GDM1 (cell line): ENCODE results near the gene KRT6A.
"Not testable (repeated sequence)": the region's sequence is repeated elsewhere in the genome, so short reads cannot be mapped to it uniquely, and the experiment has no call there.

Source experiments
- DNase-seq: peaks from one replicate; lab custom pipeline; 2025; lab: John Stamatoyannopoulos, UW

The KRT6A gene

DNA sequence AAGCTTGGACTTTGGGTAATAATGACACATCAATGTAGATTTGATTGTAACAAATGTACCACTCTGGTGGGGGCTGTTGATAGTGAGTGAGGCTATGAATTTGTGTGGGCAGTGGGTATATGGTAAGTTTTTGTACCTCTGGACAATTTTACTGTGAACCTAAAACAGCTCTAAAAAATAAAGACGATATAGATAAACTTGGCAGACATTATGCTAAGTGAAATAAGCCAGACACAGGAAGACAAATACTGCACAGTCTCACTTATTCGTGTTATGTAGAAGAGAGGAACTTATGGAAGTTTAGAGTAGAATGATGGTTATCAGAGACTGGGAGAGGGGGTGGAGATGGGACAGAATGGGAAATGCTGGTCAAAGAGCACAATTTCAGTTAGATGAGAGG lies 28.2 kb downstream of the KRT6A start:
- no peak for DNase-seq

DNA sequence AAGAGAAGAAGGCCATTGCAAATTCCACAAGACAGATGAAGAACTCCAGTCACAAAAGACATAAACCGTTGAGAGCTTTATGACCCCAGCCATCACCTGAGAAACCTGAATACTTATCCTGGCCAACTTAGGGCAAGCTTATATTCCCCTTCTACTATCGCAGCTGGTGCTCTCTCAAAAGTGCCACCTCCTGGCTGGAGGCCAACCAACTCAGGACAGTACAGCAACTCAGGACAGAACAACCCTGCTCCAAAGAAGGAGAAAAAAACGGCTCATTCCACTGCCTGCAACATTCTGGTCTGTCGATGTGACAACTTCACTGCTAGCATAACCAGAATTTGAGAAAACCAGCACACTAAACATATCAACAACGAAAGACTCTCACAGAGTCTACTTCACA lies 31.4 kb downstream of the KRT6A start:
- no peak for DNase-seq

DNA sequence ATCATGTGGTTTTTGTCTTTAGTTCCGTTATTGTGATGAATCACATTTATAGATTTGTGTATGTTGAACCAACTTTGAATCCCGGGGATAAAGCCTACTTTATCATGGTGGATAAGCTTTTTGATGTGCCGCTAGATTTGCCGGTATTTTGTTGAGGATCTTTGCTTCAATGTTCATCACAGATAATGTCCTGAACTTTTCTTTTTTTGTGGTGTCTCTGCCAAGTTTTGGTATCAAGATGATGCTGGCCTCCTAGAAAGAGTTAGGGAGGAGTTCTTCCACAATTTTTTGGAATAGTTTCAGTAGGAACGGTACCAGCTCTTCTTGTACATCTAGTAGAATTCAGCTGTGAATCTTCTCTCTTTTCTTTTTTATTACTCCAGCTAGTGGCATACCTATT lies 34.2 kb downstream of the KRT6A start:
- DNase-seq = no peak

DNA sequence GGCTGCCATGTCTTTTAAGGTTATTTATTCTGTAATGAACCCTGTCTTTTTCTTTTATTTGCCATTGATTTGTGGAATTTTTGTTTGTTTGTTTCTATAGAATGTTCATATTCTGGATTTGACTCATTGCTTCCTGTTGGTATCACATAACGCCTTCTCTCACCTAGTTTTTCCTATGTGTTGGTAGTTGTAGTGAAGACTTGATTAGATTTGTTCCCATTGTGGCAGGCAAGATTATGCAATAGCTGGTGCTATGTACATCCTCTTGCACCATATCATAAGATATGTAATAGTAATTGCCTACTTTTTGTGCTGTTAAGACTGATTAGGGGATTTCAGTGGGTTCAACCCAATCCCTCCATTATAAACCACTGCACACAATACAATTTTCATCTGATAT lies 37.2 kb downstream of the KRT6A start:
- no peak for DNase-seq

DNA sequence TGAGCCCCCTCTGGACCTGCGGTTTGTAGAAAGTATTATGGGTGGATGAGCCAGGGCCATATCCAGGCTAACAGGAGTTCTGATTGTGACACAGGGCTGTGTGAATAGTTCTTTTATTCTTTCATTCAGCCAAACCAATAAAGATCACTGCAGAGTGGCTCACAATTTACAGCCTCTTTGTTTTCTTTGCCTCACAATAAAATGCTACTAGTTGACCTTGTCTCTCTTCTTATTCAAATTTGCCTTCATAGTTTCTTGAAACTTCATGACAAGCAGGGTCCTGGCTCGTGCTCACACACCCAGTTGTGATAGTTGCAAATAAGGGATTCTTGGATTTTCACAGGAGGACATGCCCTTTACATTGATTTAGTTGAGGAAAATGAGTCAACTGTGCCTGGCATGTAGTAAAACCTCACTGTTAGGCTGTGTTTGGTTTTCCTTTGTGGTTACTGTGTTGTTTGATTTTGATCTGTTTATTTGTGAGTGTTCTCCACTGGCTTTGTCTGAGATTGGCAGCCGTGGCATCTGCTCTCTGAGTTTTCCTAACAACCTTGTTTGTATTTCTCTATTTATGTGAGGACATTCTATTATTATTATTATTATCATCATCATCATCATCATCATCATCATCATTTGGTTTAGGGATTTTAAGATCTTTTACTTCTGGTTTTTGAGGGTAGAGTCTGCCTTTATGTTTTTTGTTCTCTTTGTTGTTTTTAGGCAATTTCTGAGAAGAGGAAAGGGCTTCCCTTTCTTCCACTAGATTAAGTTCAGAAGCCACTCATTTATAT lies 38.5 kb downstream of the KRT6A start:
- DNase-seq = no peak

DNA sequence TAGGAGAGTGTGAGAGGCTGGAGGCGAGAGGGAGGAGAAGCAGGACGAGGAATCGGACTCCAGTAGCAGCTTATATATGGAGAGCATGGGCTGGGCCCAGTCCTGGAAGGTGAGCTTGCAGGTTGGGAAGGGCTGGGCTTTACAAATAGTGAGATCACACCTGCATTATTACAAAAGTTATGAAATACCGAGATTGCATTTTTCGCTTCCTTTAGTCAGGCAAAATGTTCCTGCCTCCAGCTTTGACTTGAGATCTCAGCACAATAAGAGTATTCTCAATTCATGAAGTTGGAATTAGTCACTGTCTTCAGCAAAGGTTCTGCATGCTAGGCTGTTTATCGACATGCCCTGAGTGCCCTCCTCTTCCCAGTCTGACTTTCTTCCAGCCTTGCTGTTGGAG lies 41.0 kb downstream of the KRT6A start, which contains the start of gene KRT6B:
TSS of gene KRT6B (minus strand) at position 46 of the 400 bp plus-strand sequence. CDS start 68 bp downstream, outside the sequence.
- DNase-seq = no peak

DNA sequence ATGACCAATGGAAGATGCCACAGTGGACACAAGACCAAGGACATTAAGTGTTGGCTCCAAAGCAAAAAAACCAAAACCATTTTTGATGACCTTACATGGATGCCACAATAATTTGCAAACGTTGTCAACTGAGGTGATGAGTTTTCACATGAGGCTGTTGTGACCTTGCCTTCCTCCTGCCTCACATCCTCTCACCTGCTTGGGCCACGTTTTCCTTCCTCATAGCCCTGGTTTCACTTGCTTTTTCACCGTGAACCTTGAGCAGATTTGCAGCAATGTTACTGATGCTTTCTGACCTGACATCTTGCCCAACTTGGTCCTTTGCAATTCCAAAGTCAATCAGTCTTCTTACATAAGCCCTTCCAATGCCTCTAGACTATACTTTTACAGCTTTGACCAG lies 44.8 kb downstream of the KRT6A start:
- no peak for DNase-seq

DNA sequence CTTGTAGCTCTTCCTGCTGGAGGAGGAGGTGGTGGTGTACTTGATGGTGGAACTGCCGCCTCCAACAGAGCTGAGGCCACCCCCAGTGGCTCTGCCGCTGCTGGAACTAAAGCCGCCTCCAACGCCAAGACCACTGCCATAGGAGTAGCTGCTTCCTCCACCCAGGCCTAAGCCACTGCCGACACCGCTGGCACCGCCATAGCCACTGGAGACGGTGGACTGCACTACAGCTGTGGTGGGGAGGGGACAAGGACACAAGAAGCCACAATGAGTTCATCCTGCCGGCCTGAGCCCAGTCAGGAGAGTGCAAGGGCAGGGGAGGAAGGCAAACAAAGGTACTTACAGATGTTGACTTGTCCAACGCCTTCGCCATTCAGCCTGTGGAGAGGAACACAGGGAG lies 45.9 kb downstream of the KRT6A start:
- DNase-seq = not testable (repeated sequence)

DNA sequence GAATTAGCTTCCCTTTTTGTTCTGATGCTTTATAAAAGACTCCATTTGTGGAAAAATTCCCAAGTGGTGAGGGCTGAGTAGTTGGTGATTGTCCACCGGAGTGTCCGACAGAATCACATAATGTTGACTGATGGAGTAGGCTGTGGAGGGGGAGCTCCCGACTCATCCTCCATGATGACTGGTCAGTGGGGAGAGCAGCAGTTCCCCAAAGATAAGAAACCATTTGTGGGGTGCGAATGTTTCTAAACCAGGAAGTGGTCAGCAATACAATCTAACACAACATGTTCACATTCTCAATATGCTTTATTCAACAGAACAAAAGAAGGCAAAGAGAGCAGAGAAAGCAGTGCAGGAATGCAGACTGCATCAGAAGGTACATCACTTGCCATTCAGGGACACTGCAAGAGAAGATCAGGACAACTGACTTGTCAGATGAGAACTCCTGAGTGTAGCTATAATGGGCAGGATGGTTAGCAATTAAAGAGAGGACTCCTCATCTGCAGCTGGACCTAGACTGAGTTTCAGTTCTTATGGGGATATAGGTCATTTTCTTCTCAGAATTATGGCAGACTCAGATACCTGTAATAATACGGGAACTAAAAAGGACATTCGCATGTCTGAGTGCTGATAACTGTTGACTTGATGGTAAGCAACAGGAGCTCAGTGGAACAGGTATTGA lies 46.6 kb downstream of the KRT6A start:
- DNase-seq = no peak

DNA sequence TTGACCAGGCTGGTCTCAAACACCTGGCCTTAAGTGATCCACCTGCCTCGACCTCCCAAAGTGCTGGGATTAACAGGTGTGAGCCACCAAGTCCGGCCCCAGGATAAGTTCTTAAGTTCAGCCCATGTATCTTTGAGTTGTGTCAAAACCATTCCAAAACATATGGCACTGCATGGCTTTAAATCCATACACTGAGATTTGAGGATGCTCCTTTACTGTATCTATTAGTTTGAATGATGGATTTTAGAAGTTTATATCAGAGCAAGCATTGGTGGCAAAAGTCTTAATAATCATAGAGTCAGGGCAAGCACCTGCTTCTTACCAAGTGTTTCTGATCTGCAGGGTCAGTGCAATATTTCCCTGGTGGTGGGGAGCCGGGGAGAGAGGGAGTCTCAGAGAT lies 47.2 kb downstream of the KRT6A start:
- DNase-seq = no peak

DNA sequence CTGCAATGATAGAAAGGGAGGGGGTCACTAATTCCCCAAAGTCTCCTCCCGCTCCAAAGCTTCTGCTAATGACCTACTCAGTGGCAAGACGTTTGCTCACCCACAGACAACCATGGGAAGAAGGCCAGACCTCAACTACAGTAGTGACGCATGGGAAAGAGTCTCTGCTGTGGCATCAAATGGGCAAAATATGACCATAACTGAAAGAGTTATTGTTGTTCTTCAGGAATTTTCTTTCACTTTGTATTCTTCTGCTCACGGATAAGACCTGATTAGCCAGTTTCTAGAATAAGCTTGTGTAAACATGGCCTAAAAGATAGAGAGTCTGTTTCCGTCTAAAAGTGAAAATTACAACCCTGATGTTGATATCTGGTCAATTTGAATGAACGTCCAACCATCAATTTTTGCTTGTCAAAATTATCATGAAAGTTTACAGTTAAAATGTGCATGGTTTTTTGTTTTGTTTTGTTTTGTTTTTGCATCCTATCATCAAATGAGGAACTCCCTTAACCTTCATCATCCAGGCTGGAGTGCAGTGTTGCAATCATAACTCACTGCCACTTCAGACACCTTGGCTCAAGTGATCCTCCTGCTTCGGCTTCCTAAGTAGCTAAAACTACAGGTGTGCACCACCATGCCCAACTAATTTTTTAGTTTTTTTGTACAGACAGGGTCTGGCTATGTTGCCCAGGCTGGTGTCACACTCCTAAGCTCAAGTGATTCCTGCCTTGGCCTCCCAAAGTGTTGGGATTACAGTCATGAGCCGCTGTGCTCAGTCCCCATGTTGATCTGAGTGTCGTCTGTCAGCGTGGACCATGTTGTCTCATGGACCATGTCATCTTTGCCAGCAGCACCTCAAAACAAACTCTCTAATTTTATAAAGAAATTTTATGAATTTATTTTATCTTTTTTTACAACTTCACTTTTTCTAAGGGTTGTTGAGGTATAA lies 48.1 kb downstream of the KRT6A start:
- DNase-seq = no peak

DNA sequence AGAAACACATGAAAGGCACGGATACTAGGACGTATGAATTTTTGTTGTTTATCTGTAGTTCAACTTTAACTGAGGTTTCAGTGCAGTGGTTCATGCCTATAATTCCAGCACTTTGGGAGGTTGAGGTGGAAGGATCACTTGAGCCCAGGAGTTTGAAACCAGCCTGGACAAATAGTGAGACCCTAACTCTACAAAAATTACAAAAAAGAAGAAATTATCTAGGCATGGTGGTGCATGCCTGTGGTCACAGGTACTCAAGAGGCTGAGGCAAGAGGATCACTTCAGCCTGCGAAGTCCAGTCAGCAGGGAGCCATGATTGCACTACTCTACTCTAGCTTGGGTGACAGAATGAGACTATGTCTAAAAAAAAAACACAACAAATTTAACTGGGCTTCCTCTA lies 49.1 kb downstream of the KRT6A start:
- DNase-seq = no peak

DNA sequence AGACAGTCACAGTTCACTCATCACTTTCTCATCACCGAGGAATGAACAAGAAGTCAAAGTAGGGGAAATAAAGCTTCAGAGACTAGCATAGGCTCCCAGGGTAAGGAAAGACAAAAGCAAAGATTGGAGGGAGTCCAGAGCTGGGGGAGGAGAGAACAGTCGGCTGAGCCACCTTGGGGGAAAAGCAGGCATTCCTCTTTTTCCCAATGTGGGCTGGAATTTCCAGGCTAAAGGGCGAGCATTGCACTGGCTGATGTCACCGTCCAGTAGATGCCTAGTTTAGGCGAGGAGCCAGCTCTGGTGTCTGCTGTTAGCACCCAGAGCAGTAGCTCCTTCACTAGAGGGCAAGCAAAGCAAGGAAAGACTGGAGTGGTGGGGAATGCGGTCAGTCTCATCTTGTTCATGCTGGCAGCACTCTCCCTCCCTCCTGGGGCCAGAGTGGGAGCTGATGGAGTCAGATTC lies 50.4 kb downstream of the KRT6A start:
- DNase-seq = no peak

DNA sequence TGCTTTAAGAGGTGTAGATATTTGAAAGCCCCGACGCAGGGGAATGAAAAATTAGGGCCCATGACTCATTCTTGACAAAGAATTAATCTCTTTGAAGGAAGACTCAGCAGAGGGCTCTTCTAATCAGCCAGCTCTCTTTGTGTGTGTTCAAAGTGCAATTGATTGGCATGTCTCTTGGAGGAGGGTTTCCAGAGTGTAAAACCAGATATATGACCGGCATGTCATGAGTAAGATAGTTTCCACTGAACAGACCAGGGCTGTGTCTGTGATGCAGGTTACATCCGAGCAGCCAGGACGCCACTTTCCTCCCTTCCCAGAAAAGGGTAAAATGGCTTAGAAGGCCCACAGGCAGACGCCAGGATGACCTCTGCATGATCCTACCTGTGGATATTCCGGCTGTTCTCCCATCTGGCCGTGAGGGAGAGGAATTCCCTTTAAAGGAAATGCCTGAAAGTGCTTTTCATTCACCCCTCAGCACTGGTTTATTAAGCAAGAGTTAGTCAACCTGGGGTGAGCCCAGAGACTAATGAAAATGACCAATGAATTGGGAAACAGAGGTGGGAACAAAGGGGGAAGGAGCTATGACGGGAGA lies 51.6 kb downstream of the KRT6A start:
- DNase-seq = no peak

DNA sequence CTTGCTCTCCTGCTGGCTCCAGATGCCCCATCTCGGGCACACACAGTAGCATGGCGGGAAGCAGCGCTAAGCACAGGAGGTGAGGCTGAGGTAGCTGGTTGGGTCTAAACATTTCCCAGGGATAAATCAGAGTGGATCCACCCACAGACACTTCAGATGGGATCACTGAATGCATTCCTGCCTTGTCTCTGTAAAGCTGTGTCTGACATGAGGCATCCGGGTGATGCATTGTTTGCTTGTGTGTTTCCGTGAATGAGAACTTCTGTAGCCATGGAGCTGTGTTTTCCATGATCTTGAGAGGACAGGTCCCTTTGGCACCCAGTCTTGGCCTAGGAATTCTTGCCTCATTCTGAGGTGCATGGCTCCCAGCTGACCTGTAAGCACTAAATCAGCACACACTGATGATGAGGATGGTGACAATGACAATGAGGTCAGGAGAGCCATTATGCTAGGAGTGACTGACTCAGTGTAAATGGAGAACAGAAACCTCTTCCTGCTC lies 52.2 kb downstream of the KRT6A start:
- DNase-seq = no peak

DNA sequence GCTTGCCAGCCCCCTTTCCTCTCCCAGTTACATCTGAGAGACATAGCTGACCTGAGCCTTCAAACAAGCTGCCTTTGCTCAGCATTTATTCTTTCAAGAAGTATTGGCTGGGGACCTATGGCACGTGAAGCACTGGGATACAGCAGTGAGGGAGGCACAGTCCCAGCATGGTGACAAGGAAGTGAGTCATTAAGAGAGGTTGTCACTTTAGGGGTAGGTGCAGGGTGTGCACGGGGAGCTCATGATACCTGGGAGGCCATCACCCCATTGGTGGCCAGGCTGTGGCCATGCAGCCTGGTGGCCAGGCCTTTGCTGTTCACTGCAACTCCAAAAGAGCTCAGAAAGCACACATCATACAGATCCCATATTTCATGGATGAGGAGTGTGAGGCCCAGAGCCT lies 53.2 kb downstream of the KRT6A start:
- no peak for DNase-seq

DNA sequence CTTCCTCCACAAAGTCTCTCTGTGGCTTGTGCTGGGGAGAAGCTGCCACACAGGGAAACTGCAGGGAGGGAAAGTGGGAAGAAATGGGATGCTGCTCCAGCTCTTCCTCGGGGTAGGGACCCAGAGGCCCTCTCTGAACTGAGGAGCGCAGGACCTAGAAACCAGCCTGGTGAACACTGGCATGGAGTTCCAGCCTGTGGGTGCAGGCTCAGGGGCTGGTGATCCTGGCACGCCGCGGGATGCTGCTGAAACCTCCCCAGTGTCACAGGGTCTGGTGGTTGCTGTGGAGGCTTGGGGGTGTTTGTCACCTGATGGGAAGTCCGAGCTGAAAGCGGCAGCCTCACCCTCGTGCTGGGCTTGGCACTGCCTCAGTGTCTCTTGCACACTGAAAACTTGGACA lies 53.6 kb downstream of the KRT6A start:
- no peak for DNase-seq

DNA sequence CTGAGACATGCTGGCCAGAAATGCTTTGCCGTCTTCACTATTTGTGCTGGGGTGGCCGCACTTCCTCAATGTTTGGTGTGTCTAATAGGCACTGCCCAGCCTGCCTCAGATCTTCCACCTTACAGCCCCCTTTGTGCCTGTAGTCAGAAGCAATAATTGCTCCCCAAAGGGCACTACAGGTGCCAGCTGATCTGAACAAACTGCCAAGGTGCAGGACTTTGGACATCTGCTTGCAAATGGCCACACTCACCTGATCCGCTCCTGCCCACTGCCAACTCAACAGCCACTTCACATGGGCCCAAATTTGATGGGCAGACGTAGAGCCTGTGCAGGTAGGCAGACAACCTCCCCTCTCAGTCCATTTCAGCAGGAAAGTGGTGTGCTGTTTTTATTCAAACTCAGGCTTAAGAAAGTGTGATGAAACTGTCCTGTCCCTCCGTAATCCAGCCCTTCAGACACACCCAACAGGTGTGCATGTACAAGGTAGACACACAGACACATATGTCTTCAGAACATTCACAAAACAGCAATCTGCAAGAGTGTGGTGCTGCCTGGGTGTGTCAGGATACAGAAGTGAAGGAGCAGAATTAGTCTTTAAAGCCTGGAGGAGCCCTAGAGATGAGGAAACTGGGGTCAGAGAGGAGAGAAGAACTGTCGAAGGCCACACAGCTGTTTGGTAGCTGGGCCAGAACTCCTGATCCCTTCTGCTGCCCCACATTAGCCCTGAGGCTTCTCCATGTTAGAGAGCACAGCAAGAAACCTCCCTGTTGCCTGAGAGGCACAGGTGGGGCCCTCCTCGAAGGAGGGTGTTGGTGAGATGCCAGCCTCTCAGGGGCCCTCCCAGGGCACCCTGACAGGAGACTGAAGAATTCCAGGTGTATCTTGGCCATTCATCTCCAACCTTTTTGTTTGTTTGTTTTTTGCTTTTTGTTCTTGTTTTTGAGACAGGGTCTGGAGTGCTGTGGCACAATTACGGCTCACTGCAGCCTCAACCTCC lies 54.5 kb downstream of the KRT6A start:
- no peak for DNase-seq

DNA sequence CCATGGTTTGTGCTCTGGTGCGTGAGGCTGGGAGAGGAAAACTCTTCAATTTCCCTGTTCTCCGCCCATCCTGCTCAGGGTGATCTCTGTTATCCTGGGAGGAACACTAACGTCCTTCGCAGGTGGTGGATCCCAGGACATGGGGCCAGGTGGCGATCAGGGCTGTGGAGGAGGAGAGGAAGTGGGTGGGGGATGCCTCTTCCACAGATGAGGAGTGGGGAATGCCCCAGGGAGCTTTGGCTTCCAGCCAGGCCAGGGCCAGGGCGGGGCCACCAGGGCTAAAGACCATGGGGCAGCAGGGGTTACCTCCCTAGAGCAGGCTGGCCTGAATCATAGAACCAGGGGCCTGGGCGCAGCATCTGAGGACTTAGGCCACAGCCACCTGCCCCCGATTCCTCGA lies 55.5 kb downstream of the KRT6A start:
- no peak for DNase-seq
